DOHH2 (cell line): ENCODE data around the gene DHRS3.
"Not testable (repeated sequence)": the region's sequence is repeated elsewhere in the genome, so short reads cannot be mapped to it uniquely, and the experiment has no call there.

Experiments used
- CTCF ChIP-seq: fragments of 200-600 bp; sonication (generic); IDR thresholded peaks from one replicate; pipeline ENCODE4 v1.5.1; 2014; ENCODE audit warnings: antibody characterized with exemption, mild to moderate bottlenecking, low read depth, low read length; ENCODE audit not compliant: poor library complexity, severe bottlenecking
- EZH2phosphoT487 ChIP-seq: fragments of 200-600 bp; sonication (generic); IDR thresholded peaks from 2 replicates; pipeline ENCODE4 v1.6.1; 2017; ENCODE audit warnings: borderline replicate concordance, mild to moderate bottlenecking, antibody characterized with exemption, low read length, moderate library complexity, mixed read lengths

- TF ChIP-seq CTCF, EZH2phosphoT487: not testable (repeated sequence)
These were observed 95.2 kb downstream of the DHRS3 start for GRCh38 chr1:12522780-12523179.
